AG04450 (cell line): ENCODE data around the gene GMPR2. TPM values are rescaled to one million over a fixed set of nuclear protein-coding genes. Genes with fewer than 3 reads are reported as not detected.

Source experiments
- CTCF ChIA-PET: fragments of 300-600, 350-600 bp; formaldehyde crosslinking; extraction: SDS; loops from one replicate; lab custom pipeline; 2022; ENCODE audit warnings: antibody characterized with exemption, inconsistent platforms; lab: Charles Lee
- POLR2A ChIA-PET: fragments of 350-600 bp; formaldehyde crosslinking; extraction: SDS; loops from one replicate; lab custom pipeline; 2021; ENCODE audit warnings: antibody characterized with exemption, inconsistent platforms; lab: Yijun Ruan, JAX
- DNase-seq: peaks from one replicate; pipeline ENCODE4 v3.0.0-alpha.2; 2011; ENCODE audit warnings: low read depth, low spot score
- H3K27ac ChIP-seq: one replicate; pipeline ENCODE4 v1.5.1; 2012; ENCODE audit warnings: low read depth, low read length, control low read depth
- H3K27me3 ChIP-seq: one replicate; pipeline ENCODE4 v1.6.0; 2012; ENCODE audit warnings: low read length; ENCODE audit not compliant: control insufficient read depth, insufficient read depth
- H3K4me3 ChIP-seq: 2 replicates; pipeline ENCODE4 v1.5.1; 2011; ENCODE audit warnings: mild to moderate bottlenecking, low read depth, low read length, control low read depth
- H3K9me3 ChIP-seq: 2 replicates; pipeline ENCODE4 v1.5.1; 2012; ENCODE audit warnings: low read length; ENCODE audit not compliant: control insufficient read depth, insufficient read depth
- CTCF ChIP-seq: IDR thresholded peaks from 2 replicates; pipeline ENCODE4 v1.5.1; 2011; ENCODE audit warnings: low read depth, low read length, control low read depth, inconsistent platforms
- polyA plus RNA-seq: library from polyadenylated mRNA; depleted of rRNA; stranded (reverse); fragments of >200 nt; gene quantifications from 2 replicates; pipeline ENCODE4 v1.2.3, GENCODE V29; 2011

The GMPR2 gene
- polyA plus RNA-seq, 1 experiment: 89.2 TPM

- Histone ChIP-seq H3K27ac (no peak overlapping the region), H3K4me3 (no peak overlapping the region), H3K9me3 (no peaks in the 10 kb centered on the region), H3K27me3 (no peaks in the 10 kb centered on the region)
- CTCF ChIA-PET: interaction anchor here (2.8 kb wide), 1 partner anchor 15 kb away, joined by 9 read pairs; no protein-coding TSS in a partner anchor
- TF ChIP-seq CTCF: no peak
- POLR2A ChIA-PET: no interaction called here
- DNase-seq: no peak
These were observed 48.9 kb downstream of the GMPR2 start for GRCh38 chr14:24281636-24282035.

GRCh38 chr14:24282736-24283135, 50.0 kb downstream of the GMPR2 start:
- H3K4me3 ChIP-seq: no peak overlapping the region
- POLR2A ChIA-PET: no interaction called here
- no peak overlapping the region for H3K27ac ChIP-seq
- no peaks in the 10 kb centered on the region for H3K27me3 ChIP-seq
- no peaks in the 10 kb centered on the region for H3K9me3 ChIP-seq
- no peak for DNase-seq
- CTCF ChIA-PET: interaction anchor here (1.0 to 3.6 kb wide), 3 partner anchors 15 to 149 kb away, joined by 4 to 20 read pairs (median 4); partner anchors contain the start of gene CIDEB
- no peak for TF ChIP-seq CTCF

- no peak for TF ChIP-seq CTCF
- Histone ChIP-seq H3K27me3 (no peaks in the 10 kb centered on the region), H3K9me3 (no peaks in the 10 kb centered on the region), H3K27ac (no peak overlapping the region), H3K4me3 (no peak overlapping the region)
- ChIA-PET POLR2A (no interaction called here), CTCF (interaction anchor here (0.7 to 3.6 kb wide), 3 partner anchors 13 to 1297 kb away, joined by 3 to 20 read pairs (median 6); partner anchors contain the start of gene CIDEB)
- no peak for DNase-seq
These were observed 51.2 kb downstream of the GMPR2 start for GRCh38 chr14:24283796-24284460.

GRCh38 chr14:24284501-24285035, 51.8 kb downstream of the GMPR2 start:
- Histone ChIP-seq H3K9me3 (no peaks in the 10 kb centered on the region), H3K27me3 (no peaks in the 10 kb centered on the region), H3K27ac (no peak overlapping the region), H3K4me3 (no peak overlapping the region)
- DNase-seq: no peak
- TF ChIP-seq CTCF: no peak
- ChIA-PET POLR2A (no interaction called here), CTCF (interaction anchor here (1.1 to 3.6 kb wide), 2 partner anchors 13 to 24 kb away, joined by 6 to 20 read pairs; partner anchors contain the start of gene CIDEB)

- Histone ChIP-seq H3K27ac (no peak overlapping the region), H3K27me3 (no peaks in the 10 kb centered on the region), H3K4me3 (no peak overlapping the region), H3K9me3 (no peaks in the 10 kb centered on the region)
- ChIA-PET POLR2A (no interaction called here), CTCF (interaction anchor here (3.6 kb wide), 1 partner anchor 12 kb away, joined by 20 read pairs; no protein-coding TSS in a partner anchor)
- DNase-seq: no peak
- no peak for TF ChIP-seq CTCF
These were observed 52.6 kb downstream of the GMPR2 start for GRCh38 chr14:24285351-24285750.
